Activated CD4-positive, alpha-beta T cell treated with anti-CD3 and anti-CD28 coated beads, Interleukin-2, amount 10 ng/mL, durations not matched to agents 7 days and 5 days (primary cell): ENCODE data around the gene BAD. TPM values are rescaled to one million over a fixed set of nuclear protein-coding genes. Genes with fewer than 3 reads are reported as not detected.
"Not testable (repeated sequence)": the region's sequence is repeated elsewhere in the genome, so short reads cannot be mapped to it uniquely, and the experiment has no call there.

ENCODE experiments used
- CTCF ChIA-PET: fragments of 350-600 bp; sonication (Branson Sonifier 250); formaldehyde crosslinking; loops from one replicate; lab custom pipeline; 2021; ENCODE audit warnings: antibody characterized with exemption; lab: Charles Lee
- POLR2A ChIA-PET: fragments of 350-600 bp; sonication (Branson Sonifier 250); formaldehyde crosslinking; loops from one replicate; lab custom pipeline; 2021; ENCODE audit warnings: antibody characterized with exemption; lab: Charles Lee
- DNase-seq: peaks from one replicate; pipeline ENCODE4 v3.0.0-alpha.2; 2020
- H3K27ac Mint-ChIP-seq: one replicate; pipeline ENCODE4 v1.8.0; 2021; ENCODE audit warnings: mild to moderate bottlenecking, moderate library complexity, mixed read lengths
- H3K27me3 Mint-ChIP-seq: one replicate; pipeline ENCODE4 v1.8.0; 2021; ENCODE audit warnings: mixed read lengths
- H3K36me3 Mint-ChIP-seq: one replicate; pipeline ENCODE4 v1.8.0; 2021; ENCODE audit warnings: low read depth, mixed read lengths
- H3K4me1 Mint-ChIP-seq: one replicate; pipeline ENCODE4 v1.8.0; 2021; ENCODE audit warnings: mixed read lengths
- H3K4me3 Mint-ChIP-seq: one replicate; pipeline ENCODE4 v1.8.0; 2021; ENCODE audit warnings: mild to moderate bottlenecking, moderate library complexity, mixed read lengths
- H3K9me3 Mint-ChIP-seq: one replicate; pipeline ENCODE4 v1.8.0; 2021; ENCODE audit warnings: mixed read lengths
- total RNA-seq, 2 experiments: library from RNA; stranded (reverse); gene quantifications; one replicate each; pipeline ENCODE4 v1.2.3, GENCODE V29; 2021

The BAD gene
- total RNA-seq, 2 experiments from 2014 or later: 32.0 to 34.2 TPM

DNA sequence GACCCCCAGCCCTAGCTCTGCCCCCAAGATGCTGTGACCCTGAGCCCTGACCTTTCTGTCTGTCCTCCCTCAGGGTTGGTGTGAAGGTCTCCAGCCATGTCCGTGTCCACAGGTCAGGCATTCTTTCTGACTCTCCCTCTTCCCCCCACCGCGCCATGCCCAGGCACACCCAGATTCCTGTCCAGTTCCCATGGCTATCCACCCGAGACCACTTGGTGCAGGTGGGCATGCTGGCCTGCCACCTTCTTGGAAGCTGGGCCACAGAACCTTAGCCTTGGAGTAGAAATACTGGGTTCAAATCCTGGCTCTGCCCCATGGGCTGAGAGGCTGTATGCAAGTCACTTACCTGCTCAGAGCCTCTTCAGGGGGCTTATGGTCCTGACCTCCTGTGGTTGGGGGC is 35.4 kb downstream of the BAD start:
- H3K27me3 Mint-ChIP-seq: no peaks in the 10 kb centered on the region
- POLR2A ChIA-PET: no interaction called here
- H3K9me3 Mint-ChIP-seq: no peaks in the 10 kb centered on the region
- DNase-seq: no peak
- H3K27ac Mint-ChIP-seq: peak overlapping the region; percentile 66
- H3K36me3 Mint-ChIP-seq: no peaks in the 10 kb centered on the region
- CTCF ChIA-PET: interaction anchor here (1.1 to 11.3 kb wide), 7 partner anchors 10 to 56 kb away, joined by 3 to 162 read pairs (median 4); partner anchors contain the start of genes CATSPERZ and FERMT3
- H3K4me3 Mint-ChIP-seq: no peak overlapping the region
- peaks cover 32% of the 10 kb centered on the region for H3K4me1 Mint-ChIP-seq

DNA sequence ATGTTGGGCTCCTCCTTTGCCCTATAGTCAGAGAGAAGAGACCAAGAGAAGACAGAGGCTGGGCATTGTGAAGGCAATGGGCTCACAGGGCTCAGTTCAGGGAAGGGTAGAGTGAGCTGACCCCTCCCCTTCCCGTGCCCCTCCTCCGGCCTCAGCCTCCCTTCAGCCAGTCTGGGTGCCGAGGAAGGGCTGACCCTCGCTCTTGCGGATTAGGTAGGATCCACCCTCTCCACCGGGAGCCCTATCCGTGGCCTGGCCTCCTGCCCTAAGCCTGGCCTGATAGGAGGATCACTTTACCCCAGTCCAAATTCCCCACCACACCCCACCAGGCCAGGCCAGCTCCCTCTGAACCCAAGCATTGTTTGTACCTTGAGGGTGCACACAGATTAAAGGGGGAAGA is 35.9 kb downstream of the BAD start:
- CTCF ChIA-PET: interaction anchor here (1.4 to 11.3 kb wide), 4 partner anchors 18 to 53 kb away, joined by 4 to 162 read pairs (median 16); partner anchors contain the start of genes CATSPERZ and FERMT3
- peaks cover 37% of the 10 kb centered on the region for H3K4me1 Mint-ChIP-seq
- no peak for DNase-seq
- no peak overlapping the region for H3K27ac Mint-ChIP-seq
- H3K4me3 Mint-ChIP-seq: no peak overlapping the region
- no peaks in the 10 kb centered on the region for H3K27me3 Mint-ChIP-seq
- H3K9me3 Mint-ChIP-seq: no peaks in the 10 kb centered on the region
- POLR2A ChIA-PET: no interaction called here
- H3K36me3 Mint-ChIP-seq: peaks cover 4% of the 10 kb centered on the region

DNA sequence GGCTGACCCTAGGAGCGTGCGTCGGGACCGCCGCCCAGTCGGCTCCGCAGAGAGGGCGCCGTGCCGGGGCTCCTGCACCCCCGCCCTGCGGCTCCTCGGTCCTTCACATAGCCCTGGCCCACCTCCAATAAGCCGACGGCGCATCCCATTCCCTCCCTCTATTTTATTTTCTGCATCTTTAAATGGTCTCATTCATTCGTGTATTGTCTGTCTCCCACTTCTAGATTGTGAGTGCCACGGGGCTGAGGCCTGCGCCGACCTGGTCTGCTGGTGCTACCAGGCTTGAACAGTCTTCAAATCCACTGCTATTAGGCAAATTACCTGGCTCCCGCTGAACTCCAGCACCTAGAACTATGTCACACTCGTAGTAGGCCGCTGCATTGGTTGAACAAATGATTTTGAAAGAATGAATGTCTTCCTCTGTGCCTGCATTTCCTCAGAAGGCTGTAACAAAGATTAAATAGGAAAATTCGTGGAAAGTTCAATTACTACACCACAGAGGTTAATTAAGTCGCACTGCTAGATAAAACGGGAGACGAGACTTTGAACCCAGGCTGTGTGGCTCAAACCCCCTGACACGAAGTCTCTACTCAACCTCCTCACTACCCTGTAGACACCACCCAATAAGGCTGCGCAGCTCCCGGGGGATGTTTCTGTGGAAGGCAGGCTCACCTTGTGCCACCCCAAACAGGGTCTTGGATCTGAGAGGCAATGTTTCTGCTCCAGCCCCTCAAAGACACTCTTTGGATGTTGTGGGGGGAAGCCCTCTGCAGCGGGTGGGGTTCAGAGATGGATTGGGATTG is 36.5 kb downstream of the BAD start:
- peaks cover 9% of the 10 kb centered on the region for H3K36me3 Mint-ChIP-seq
- H3K27ac Mint-ChIP-seq: peak overlapping the region; percentile 46
- H3K27me3 Mint-ChIP-seq: no peaks in the 10 kb centered on the region
- CTCF ChIA-PET: interaction anchor here (1.4 to 11.3 kb wide), 5 partner anchors 19 to 54 kb away, joined by 4 to 162 read pairs (median 13); partner anchors contain the start of genes CATSPERZ and FERMT3
- POLR2A ChIA-PET: no interaction called here
- H3K4me1 Mint-ChIP-seq: peaks cover 42% of the 10 kb centered on the region
- H3K4me3 Mint-ChIP-seq: peak overlapping the region; percentile 68
- DNase-seq: no peak
- H3K9me3 Mint-ChIP-seq: no peaks in the 10 kb centered on the region

DNA sequence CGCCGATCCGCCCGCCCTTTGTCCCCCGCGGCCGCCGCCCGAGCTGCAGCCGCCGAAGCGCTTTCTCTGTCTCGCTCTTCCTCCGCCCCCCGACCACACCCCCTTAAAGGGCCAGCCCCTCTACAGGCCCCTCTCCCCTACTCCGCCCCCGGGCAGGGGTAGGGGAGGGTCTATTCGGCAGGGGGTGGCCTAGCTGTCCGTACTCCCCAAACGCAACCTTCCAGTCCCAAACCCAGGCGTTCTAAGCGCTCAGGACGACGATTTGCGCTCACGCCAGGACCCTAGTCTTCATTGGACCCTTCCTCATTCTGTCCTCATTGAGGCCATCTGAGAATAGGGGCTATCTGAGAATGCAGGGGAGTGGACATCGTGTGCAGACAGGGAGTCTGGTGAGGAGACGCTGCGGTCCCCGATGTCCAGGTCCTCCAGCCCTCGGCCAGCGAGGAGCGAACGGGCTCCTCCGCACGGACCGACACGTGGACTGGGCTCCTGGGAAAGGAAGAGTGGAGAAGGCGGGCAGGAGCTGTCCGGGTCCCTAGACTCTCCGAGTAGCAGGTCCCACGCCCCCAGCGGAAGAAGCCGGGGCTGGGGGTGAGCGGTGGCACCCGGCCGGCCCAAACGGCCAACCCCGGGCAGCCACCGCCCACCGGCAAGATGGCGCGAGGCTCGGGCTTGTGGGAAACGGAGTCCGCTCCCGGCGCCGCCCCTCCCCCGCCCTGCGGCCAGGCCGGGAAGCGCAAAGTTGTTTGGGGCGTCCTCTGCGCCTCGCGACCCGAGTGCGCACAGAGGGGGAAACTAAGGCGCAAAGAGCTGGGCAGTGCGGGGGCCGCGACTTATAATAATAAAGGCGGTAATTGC is 37.4 kb downstream of the BAD start, which contains the start of gene PPP1R14B:
PPP1R14B (minus strand) TSS at position 73 of the 858 bp plus-strand sequence. CDS start 270 bp downstream, outside the sequence.
- ChIA-PET POLR2A (no interaction called here), CTCF (interaction anchor here (0.6 to 11.3 kb wide), 7 partner anchors 9 to 1453 kb away, joined by 3 to 162 read pairs (median 4); partner anchors contain the start of gene CATSPERZ)
- H3K27me3 Mint-ChIP-seq: no peaks in the 10 kb centered on the region
- H3K4me3 Mint-ChIP-seq: peak within 1 kb of the TSS; percentile 81
- DNase-seq: peak; percentile 82
- H3K36me3 Mint-ChIP-seq: peaks cover 9% of the 10 kb centered on the region
- H3K27ac Mint-ChIP-seq: peak within 1 kb of the TSS; percentile 87
- peaks cover 48% of the 10 kb centered on the region for H3K4me1 Mint-ChIP-seq
- H3K9me3 Mint-ChIP-seq: no peaks in the 10 kb centered on the region

DNA sequence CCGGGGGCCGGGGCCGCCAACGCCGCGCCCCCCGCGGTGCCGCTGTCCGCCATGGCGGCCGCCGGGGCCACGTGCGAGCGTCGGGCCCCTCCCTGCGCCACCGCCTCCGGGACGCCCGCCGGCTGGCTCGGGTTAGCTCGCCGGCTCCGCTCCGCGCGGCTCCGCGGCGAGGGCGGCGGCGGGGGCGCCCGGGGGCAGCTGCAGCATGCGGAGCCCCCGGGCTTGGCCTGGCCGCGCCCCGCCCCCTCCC is 37.9 kb downstream of the BAD start:
- H3K36me3 Mint-ChIP-seq, POLR2A ChIA-PET, H3K27me3 Mint-ChIP-seq, H3K9me3 Mint-ChIP-seq, H3K27ac Mint-ChIP-seq, DNase-seq: not testable (repeated sequence)
- H3K4me3 Mint-ChIP-seq: peak overlapping the region; percentile 79
- H3K4me1 Mint-ChIP-seq: peaks cover 44% of the 10 kb centered on the region
- CTCF ChIA-PET: interaction anchor here (0.6 to 11.3 kb wide), 8 partner anchors 8 to 1452 kb away, joined by 3 to 162 read pairs (median 4); partner anchors contain the start of gene CATSPERZ

DNA sequence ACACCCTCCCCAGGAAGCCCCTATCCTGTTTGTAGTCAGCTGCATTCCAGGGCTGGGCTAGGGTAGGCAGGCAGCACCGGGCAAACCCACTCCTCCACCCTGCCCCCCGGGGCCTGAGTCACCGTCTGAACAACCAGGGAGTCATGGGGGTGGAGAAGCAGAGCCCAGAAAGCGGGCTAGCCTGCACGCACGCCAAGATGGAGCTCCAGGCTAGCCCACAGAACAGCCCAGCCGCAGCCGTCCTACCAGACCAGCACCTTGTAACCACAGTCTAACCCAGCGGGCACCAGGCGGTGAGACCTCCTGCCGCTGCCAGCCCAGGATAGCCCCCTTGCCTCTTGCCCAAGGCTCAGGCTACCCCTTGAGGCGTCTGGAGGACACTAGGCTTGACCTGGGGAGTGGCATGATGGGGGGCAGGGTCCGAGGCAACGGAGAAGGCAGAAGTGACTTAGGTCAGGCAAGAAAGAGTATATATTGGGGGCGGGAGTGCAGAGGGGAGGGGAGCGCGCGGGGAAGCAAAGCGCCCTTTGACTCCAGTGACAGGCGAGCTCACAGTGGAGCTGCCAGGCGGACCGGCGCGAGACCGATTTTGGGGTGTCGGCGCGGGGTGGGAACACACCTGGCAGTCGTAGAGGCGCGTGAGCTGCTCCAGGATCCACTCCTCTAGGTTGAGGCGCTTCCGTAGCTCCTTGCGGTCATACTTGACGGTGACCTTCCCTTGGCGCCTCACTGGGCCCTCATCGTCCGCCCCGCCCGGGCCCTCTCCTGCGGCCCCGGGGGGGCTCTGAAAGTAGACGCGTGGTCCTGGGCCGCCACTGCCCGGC is 38.5 kb downstream of the BAD start:
- DNase-seq: peak; percentile 57
- no peaks in the 10 kb centered on the region for H3K9me3 Mint-ChIP-seq
- POLR2A ChIA-PET: interaction anchor here (0.6 to 1.4 kb wide), 2 partner anchors 17 to 23 kb away, joined by 3 to 4 read pairs; no protein-coding TSS in a partner anchor
- H3K4me1 Mint-ChIP-seq: peaks cover 44% of the 10 kb centered on the region
- CTCF ChIA-PET: interaction anchor here (0.6 to 11.3 kb wide), 11 partner anchors 8 to 499 kb away, joined by 3 to 162 read pairs (median 4); partner anchors contain the start of gene CATSPERZ
- peaks cover 9% of the 10 kb centered on the region for H3K36me3 Mint-ChIP-seq
- peak overlapping the region; percentile 87 for H3K27ac Mint-ChIP-seq
- peak overlapping the region; percentile 81 for H3K4me3 Mint-ChIP-seq
- H3K27me3 Mint-ChIP-seq: no peaks in the 10 kb centered on the region

DNA sequence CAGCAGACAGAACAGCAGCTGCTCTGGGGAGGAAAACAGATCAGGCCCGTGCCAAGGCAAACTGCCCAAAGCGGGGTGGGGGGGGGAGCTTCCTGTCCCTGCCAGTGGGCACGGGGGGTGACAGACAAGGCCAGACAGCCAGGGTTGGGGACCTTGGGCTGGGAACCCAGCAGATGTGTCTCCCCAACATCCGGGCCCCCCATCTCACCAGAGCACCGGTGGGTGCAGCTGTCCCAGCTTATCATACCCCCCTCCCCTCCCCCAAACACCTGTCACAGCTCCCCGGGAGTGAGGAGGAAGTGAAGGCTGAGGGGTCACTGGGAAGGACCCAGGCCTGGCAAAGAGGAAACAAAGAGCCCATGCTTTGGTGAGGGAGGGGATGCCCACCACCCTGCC is 39.1 kb downstream of the BAD start:
- Mint-ChIP-seq H3K9me3 (no peaks in the 10 kb centered on the region), H3K27me3 (no peaks in the 10 kb centered on the region), H3K27ac (peak overlapping the region; percentile 87), H3K4me3 (peak overlapping the region; percentile 81), H3K4me1 (peaks cover 47% of the 10 kb centered on the region), H3K36me3 (peaks cover 9% of the 10 kb centered on the region)
- ChIA-PET CTCF (interaction anchor here (0.8 to 11.3 kb wide), 9 partner anchors 9 to 500 kb away, joined by 3 to 162 read pairs (median 4); partner anchors contain the start of gene CATSPERZ), POLR2A (interaction anchor here (1.4 kb wide), 1 partner anchor 24 kb away, joined by 4 read pairs; no protein-coding TSS in a partner anchor)
- DNase-seq: peak; percentile 33

DNA sequence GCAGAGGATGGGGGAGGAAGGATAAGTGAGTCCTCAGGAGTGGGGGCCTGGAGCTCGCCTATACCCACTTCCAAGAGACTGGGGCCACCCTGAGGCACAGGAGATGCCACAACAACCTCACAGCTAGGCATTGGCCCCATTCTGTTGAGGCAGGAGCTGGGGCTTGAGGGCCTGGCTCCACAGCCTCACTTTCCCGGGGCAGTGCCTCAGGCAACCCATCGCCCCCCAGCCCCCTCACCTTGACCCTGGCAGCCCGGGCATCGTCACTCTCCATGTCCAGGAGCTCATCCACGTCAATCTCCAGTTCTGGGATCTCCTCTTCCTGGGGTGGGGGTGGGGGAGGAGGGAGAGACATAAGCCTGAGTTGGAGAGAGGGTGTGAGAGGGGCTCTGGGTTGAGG is 39.5 kb downstream of the BAD start:
- ChIA-PET CTCF (interaction anchor here (0.8 to 11.3 kb wide), 7 partner anchors 9 to 58 kb away, joined by 3 to 162 read pairs (median 4); partner anchors contain the start of gene CATSPERZ), POLR2A (interaction anchor here (1.4 kb wide), 1 partner anchor 24 kb away, joined by 4 read pairs; no protein-coding TSS in a partner anchor)
- H3K9me3 Mint-ChIP-seq: no peaks in the 10 kb centered on the region
- H3K4me3 Mint-ChIP-seq: peak overlapping the region; percentile 81
- no peak for DNase-seq
- H3K27me3 Mint-ChIP-seq: no peaks in the 10 kb centered on the region
- H3K27ac Mint-ChIP-seq: peak overlapping the region; percentile 87
- peaks cover 50% of the 10 kb centered on the region for H3K4me1 Mint-ChIP-seq
- H3K36me3 Mint-ChIP-seq: peaks cover 11% of the 10 kb centered on the region

DNA sequence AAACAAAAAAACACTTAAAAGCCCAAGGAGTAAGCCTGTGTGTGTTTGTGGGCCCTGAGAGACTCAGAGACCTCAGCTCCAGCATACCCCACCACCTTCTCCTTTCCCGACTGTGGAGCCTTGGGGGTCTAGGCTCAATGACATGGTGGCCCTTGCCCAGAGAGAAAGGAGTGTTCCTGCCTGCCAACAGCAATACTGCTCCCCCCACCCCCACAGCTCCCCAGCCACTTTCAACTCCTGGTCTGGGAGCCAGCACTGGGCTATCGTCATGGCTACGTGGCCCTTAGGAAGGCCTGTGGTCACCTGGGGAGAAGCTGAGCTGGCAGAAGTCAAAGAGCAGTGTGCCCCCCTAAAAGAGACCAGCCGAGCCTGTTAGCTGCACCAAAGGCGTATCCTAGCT is 40.4 kb downstream of the BAD start:
- no peaks in the 10 kb centered on the region for H3K9me3 Mint-ChIP-seq
- ChIA-PET POLR2A (interaction anchor here (0.6 kb wide), 1 partner anchor 1403 kb away, joined by 4 read pairs; no protein-coding TSS in a partner anchor), CTCF (interaction anchor here (0.9 to 11.3 kb wide), 10 partner anchors 8 to 116 kb away, joined by 3 to 162 read pairs (median 4); partner anchors contain the start of genes CATSPERZ and PLCB3)
- H3K4me1 Mint-ChIP-seq: peaks cover 53% of the 10 kb centered on the region
- H3K27me3 Mint-ChIP-seq: no peaks in the 10 kb centered on the region
- H3K27ac Mint-ChIP-seq: no peak overlapping the region
- H3K4me3 Mint-ChIP-seq: peak overlapping the region; percentile 88
- DNase-seq: no peak
- H3K36me3 Mint-ChIP-seq: peaks cover 11% of the 10 kb centered on the region

DNA sequence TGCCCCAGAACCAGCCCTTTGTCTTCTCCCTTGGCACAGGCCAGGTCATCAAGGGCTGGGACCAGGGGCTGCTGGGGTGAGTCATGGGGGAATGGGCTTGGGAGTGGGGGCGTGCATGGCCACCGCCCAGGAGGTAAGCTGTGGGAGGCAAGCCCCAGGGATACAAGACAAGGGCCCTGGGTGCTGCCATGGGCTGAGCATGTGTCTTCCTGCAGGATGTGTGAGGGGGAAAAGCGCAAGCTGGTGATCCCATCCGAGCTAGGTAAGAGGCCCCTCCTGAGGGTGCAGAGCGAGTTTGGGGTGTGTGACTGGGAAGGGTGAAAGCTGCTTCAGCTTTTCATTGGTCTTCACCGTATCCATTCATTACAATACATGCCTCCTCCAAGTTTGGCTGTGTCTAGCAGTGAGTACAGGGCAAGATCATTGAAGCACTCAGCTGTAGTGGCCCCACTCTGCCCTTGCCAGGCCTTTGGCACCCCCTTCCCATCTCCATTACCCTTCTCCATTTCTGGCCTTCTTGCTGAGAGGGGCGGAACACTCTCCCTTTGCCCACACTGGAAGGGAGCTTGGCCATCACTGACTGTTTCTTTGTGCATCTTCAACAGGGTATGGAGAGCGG is 41.1 kb downstream of the BAD start:
- H3K9me3 Mint-ChIP-seq: no peaks in the 10 kb centered on the region
- peaks cover 54% of the 10 kb centered on the region for H3K4me1 Mint-ChIP-seq
- ChIA-PET CTCF (interaction anchor here (0.8 to 11.3 kb wide), 9 partner anchors 8 to 59 kb away, joined by 3 to 162 read pairs (median 5); partner anchors contain the start of genes CATSPERZ and PLCB3), POLR2A (no interaction called here)
- DNase-seq: no peak
- H3K27ac Mint-ChIP-seq: peak overlapping the region; percentile 60
- H3K4me3 Mint-ChIP-seq: peak overlapping the region; percentile 88
- peaks cover 11% of the 10 kb centered on the region for H3K36me3 Mint-ChIP-seq
- H3K27me3 Mint-ChIP-seq: no peaks in the 10 kb centered on the region
